ENCODE measurements around the gene STRN3.
"Not testable (repeated sequence)": the region's sequence is repeated elsewhere in the genome, so short reads cannot be mapped to it uniquely, and the experiment has no call there.

STRN3 gene

GRCh38 chr14:30999038-30999773 lies 27.0 kb downstream of the STRN3 start:
- DNase-seq (ENCODE audit: low spot score) = no peak

- no peak for DNase-seq (ENCODE audit: low spot score)
Observed at GRCh38 chr14:30998100-30998706, 28.0 kb downstream of the STRN3 start.

GRCh38 chr14:30996892-30997659 lies 29.1 kb downstream of the STRN3 start:
- no peak for DNase-seq (ENCODE audit: low spot score)

- DNase-seq (ENCODE audit: low spot score) = no peak
Observed at GRCh38 chr14:30995689-30996088, 30.5 kb downstream of the STRN3 start.

GRCh38 chr14:30994681-30995620 lies 31.2 kb downstream of the STRN3 start:
- DNase-seq (ENCODE audit: low spot score) = no peak

GRCh38 chr14:30993071-30993470 lies 33.1 kb downstream of the STRN3 start:
- no peak for DNase-seq (ENCODE audit: low spot score)

GRCh38 chr14:30991408-30991807 lies 34.8 kb downstream of the STRN3 start:
- DNase-seq (ENCODE audit: low spot score) = no peak

GRCh38 chr14:30990770-30991169 lies 35.4 kb downstream of the STRN3 start:
- no peak for DNase-seq (ENCODE audit: low spot score)

- peak; percentile 26 for DNase-seq (ENCODE audit: low spot score)
Observed at GRCh38 chr14:30988509-30988908, 37.7 kb downstream of the STRN3 start.

- no peak for DNase-seq (ENCODE audit: low spot score)
Observed at GRCh38 chr14:30985796-30986195, 40.4 kb downstream of the STRN3 start.

- no peak for DNase-seq (ENCODE audit: low spot score)
Observed at GRCh38 chr14:30983858-30984257, 42.3 kb downstream of the STRN3 start.

GRCh38 chr14:30982533-30982932 lies 43.6 kb downstream of the STRN3 start:
- DNase-seq (ENCODE audit: low spot score) = no peak

GRCh38 chr14:30980980-30981379 lies 45.2 kb downstream of the STRN3 start:
- no peak for DNase-seq (ENCODE audit: low spot score)

- DNase-seq (ENCODE audit: low spot score) = peak; percentile 50
Observed at GRCh38 chr14:30980106-30980704, 46.0 kb downstream of the STRN3 start.

GRCh38 chr14:30977752-30978151 lies 48.4 kb downstream of the STRN3 start:
- DNase-seq (ENCODE audit: low spot score) = no peak

- DNase-seq (ENCODE audit: low spot score) = no peak
Observed at GRCh38 chr14:30974628-30975027, 51.6 kb downstream of the STRN3 start.

- DNase-seq (ENCODE audit: low spot score) = no peak
Observed at GRCh38 chr14:30972882-30973582, 53.1 kb downstream of the STRN3 start.

GRCh38 chr14:30972036-30972732 lies 54.0 kb downstream of the STRN3 start:
- not testable (repeated sequence) for DNase-seq (ENCODE audit: low spot score)

- DNase-seq (ENCODE audit: low spot score) = no peak
Observed at GRCh38 chr14:30971586-30971985, 54.6 kb downstream of the STRN3 start.

- DNase-seq (ENCODE audit: low spot score) = not testable (repeated sequence)
Observed at GRCh38 chr14:30969796-30970195, 56.4 kb downstream of the STRN3 start.

Measured in hepatic stellate cell (primary cell).